T47D (cell line): ENCODE data around the gene TMEM200C.

Experiments used
- DNase-seq, 2 experiments: peaks; one replicate each; pipeline versions ENCODE4 v3.0.0 to v3.0.0-alpha.2; 2011 to 2012; ENCODE audit warnings: low read depth in 1 of 2, low spot score in 1 of 2
- JUND ChIP-seq: IDR thresholded peaks from 2 replicates; pipeline ENCODE4 v1.6.1; 2012; ENCODE audit warnings: low read depth
- in situ Hi-C: cut with HindIII; loops from 2 replicates; pipeline ENCODE4 v1.10.0; 2016; ENCODE audit warnings: low sequenced_read_pairs, low pct_unique_long_range_greater_than_20kb

TMEM200C gene

DNA sequence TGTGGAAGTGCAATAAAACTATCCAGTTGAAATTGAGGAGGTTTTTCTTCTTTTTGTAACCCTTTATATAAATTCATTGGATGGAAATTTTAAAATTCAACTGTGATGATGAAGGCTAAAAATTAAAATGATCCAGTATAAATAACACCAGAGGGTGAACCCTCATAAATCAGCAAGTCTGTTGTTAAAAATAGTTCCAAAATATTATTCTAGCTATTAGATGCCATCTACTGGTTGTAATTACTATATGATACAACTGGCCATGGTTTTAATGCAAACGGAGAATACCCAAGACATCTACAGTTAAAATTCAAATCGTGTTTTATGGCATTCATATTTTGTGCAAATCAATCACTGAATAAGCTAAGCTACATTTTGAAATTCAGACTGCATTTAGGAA lies 53.8 kb downstream of the TMEM200C start:
- in situ Hi-C loops = no loop called here
- no peak for DNase-seq
- TF ChIP-seq JUND = no peak

DNA sequence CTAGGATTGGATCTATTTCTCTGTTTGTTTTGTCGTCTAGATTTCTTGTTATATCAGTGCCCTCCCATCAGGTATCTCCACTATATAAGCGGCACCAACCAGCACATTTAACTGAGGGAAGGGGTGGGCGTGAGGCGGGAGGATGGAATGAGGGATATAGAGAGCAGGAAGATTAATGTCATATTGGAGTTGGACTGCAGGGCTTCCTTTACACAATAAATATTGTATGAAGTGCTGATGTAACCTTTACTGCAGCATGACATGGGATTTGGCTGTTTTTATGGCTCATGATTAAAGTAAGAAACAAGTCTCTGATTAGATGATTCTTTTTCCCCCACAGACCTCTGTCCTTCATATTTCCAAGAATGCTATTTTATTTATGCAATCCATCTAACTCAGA lies 54.8 kb downstream of the TMEM200C start:
- in situ Hi-C loops = no loop called here
- DNase-seq = no peak
- TF ChIP-seq JUND = no peak

DNA sequence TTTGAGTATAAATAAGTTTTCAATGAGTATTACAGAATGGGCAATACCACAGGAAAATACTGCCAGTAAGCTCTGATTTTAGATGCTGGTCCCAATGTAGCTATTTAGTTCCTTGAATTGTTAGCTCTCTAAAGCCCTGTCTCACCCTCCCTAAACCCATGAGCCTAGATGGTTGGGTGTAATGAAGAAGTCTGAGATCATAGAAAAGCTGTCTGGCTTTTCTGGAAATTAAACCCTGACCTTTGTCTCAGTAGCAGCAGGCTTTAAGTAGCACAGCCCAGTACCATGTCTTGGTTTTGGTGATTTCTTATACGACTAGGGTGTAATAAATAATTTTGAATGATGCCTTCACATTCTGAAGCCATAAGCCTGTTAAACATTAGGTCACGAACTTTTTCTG lies 55.3 kb downstream of the TMEM200C start:
- no peak for DNase-seq
- no peak for TF ChIP-seq JUND
- in situ Hi-C loops = no loop called here

DNA sequence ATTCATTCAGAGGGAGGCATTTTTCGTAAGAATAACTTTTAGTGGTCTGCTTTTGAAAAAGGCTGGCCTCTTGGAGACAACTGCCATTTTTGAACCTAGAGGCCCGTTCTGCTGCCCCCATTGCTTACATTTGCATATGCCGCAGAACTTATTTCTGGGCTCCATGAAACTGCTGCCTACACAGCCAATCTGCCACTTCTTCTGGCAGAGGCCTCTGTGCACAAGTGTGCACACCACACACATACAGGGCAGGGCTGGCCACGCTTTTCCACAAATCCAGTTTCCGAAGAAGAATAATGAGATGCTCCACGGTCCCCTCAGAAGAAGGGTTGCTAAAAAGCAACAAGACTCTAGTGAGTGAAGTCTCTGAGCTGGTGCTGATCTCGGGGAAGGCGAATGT lies 56.2 kb downstream of the TMEM200C start:
- in situ Hi-C loops = no loop called here
- DNase-seq = no peak
- TF ChIP-seq JUND = no peak
